ENCODE results near the gene DNAJC21. TPM values are rescaled to one million over a fixed set of nuclear protein-coding genes. Genes with fewer than 3 reads are reported as not detected.

DNAJC21 gene
- total and polyA plus RNA-seq, 2 experiments from 2014 or later: 35.7 to 37.4 TPM

- Mint-ChIP-seq H3K4me3 (peak overlapping the region; percentile 97), H3K36me3 (ENCODE audit: low read depth) (peaks cover 21% of the 10 kb centered on the region), H3K4me1 (peaks cover 20% of the 10 kb centered on the region), H3K27ac (peak overlapping the region; percentile 21), H3K27me3 (ENCODE audit: insufficient read depth, low read depth, poor library complexity) (peaks cover 5% of the 10 kb centered on the region), H3K9me3 (no peaks in the 10 kb centered on the region)
- H3K36me3 ChIP-seq (ENCODE audit: insufficient read depth): peaks cover 16% of the 10 kb centered on the region; the same call in 1 of the 2 replicates
- peaks cover 51% of the 10 kb centered on the region for H3K79me2 ChIP-seq (replicated peaks; ENCODE audit: insufficient read depth)
- ATAC-seq: no peak
- DNase-seq (ENCODE audit: low spot score): no peak
- no peaks in the 10 kb centered on the region for H3K9me2 ChIP-seq (ENCODE audit: insufficient read depth)
- TF ChIP-seq NANOG (IDR thresholded peaks at IDR 0.05; ENCODE audit: borderline replicate concordance) (no peak), ZNF114 (CRISPR knock-in tag; IDR thresholded peaks at IDR 0.05) (no peak), EZH2 (IDR thresholded peaks at IDR 0.05; ENCODE audit: low read depth, unreplicated experiment) (no peak), JUNB (IDR thresholded peaks at IDR 0.05; ENCODE audit: unreplicated experiment) (no peak)
- TF ChIP-seq, protein P1, sequence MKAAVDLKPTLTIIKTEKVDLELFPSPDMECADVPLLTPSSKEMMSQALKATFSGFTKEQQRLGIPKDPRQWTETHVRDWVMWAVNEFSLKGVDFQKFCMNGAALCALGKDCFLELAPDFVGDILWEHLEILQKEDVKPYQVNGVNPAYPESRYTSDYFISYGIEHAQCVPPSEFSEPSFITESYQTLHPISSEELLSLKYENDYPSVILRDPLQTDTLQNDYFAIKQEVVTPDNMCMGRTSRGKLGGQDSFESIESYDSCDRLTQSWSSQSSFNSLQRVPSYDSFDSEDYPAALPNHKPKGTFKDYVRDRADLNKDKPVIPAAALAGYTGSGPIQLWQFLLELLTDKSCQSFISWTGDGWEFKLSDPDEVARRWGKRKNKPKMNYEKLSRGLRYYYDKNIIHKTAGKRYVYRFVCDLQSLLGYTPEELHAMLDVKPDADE (IDR thresholded peaks at IDR 0.05): no peak
- peaks cover 9% of the 10 kb centered on the region; the same call in 1 of the 2 replicates for H4K20me1 ChIP-seq (replicated peaks; ENCODE audit: insufficient read depth)
- H3K4me2 ChIP-seq: peak overlapping the region; percentile 92
- H2AFZ ChIP-seq: no peak overlapping the region
- H3K4me1 ChIP-seq (ENCODE audit: insufficient read depth): peaks cover 11% of the 10 kb centered on the region; the same call in 1 of the 2 replicates
- H3K27me3 ChIP-seq (ENCODE audit: insufficient read depth): no peaks in the 10 kb centered on the region
- peaks cover 14% of the 10 kb centered on the region; the same call in 1 of the 2 replicates for H3F3A ChIP-seq (replicated peaks; ENCODE audit: low read depth)
- H3K4me3 ChIP-seq: peak overlapping the region; percentile 73
- H3K27ac ChIP-seq (ENCODE audit: low read depth): no peak overlapping the region
These were observed 1.5 kb downstream of the DNAJC21 start for GRCh38 chr5:34930870-34931269.

DNA sequence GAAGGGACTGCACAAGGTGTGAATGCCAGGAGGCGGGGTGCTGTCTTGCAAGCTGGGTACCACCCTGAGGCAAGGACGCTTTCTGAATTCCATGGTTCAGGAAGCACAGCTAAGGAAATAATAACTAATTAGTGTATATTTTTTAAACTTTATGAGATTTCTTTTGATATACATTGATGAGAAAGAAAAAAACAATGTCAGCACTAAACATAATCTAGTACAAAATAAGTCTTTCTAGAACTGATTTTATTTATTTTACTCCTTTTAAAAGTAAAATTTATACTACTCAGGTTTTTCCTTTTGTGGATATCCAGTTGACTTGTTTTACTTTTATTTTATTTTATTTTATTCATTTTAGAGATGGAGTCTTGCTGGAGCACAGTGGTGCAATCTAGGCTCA lies 3.6 kb downstream of the DNAJC21 start:
- no peaks in the 10 kb centered on the region for H3K9me2 ChIP-seq (ENCODE audit: insufficient read depth)
- H2AFZ ChIP-seq: no peak overlapping the region
- Mint-ChIP-seq H3K27me3 (ENCODE audit: insufficient read depth, low read depth, poor library complexity) (peaks cover 2% of the 10 kb centered on the region), H3K36me3 (ENCODE audit: low read depth) (peaks cover 24% of the 10 kb centered on the region), H3K4me1 (peaks cover 20% of the 10 kb centered on the region), H3K4me3 (no peak overlapping the region), H3K27ac (no peak overlapping the region), H3K9me3 (no peaks in the 10 kb centered on the region)
- peaks cover 23% of the 10 kb centered on the region; the same call in 1 of the 2 replicates for H3K36me3 ChIP-seq (ENCODE audit: insufficient read depth)
- H3K4me3 ChIP-seq: no peak overlapping the region
- H3K79me2 ChIP-seq (replicated peaks; ENCODE audit: insufficient read depth): peaks cover 51% of the 10 kb centered on the region
- H3K4me2 ChIP-seq: no peak overlapping the region
- H3K27ac ChIP-seq (ENCODE audit: low read depth): no peak overlapping the region
- peaks cover 11% of the 10 kb centered on the region; the same call in 1 of the 2 replicates for H3K4me1 ChIP-seq (ENCODE audit: insufficient read depth)
- DNase-seq (ENCODE audit: low spot score): no peak
- peaks cover 7% of the 10 kb centered on the region; the same call in 1 of the 2 replicates for H3F3A ChIP-seq (replicated peaks; ENCODE audit: low read depth)
- H4K20me1 ChIP-seq (replicated peaks; ENCODE audit: insufficient read depth): peaks cover 6% of the 10 kb centered on the region; the same call in 1 of the 2 replicates
- no peak for ATAC-seq
- H3K27me3 ChIP-seq (ENCODE audit: insufficient read depth): no peaks in the 10 kb centered on the region
- TF ChIP-seq, protein P1 (IDR thresholded peaks at IDR 0.05): no peak
- TF ChIP-seq STAT1 (IDR thresholded peaks at IDR 0.05; ENCODE audit: unreplicated experiment): no peak
- TF ChIP-seq REST (IDR thresholded peaks at IDR 0.05; ENCODE audit: unreplicated experiment): no peak
- TF ChIP-seq EZH2 (IDR thresholded peaks at IDR 0.05; ENCODE audit: low read depth, unreplicated experiment): no peak
- no peak for TF ChIP-seq CREB1 (CRISPR knock-in tag; IDR thresholded peaks at IDR 0.05; ENCODE audit: low read depth)
- TF ChIP-seq CTCF (conservative IDR thresholded peaks at IDR 0.05; ENCODE audit: low read depth in 2 of 2): no peak
- TF ChIP-seq NANOG (IDR thresholded peaks at IDR 0.05; ENCODE audit: borderline replicate concordance): no peak

All from GM23338 (cell line).